H9 (cell line): ENCODE measurements around the gene ZNF512B. TPM values are rescaled to one million over a fixed set of nuclear protein-coding genes. Genes with fewer than 3 reads are reported as not detected.

Source experiments
- DNase-seq: peaks from one replicate; pipeline ENCODE4 v3.0.0-alpha.2; 2017
- H2AFZ ChIP-seq: one replicate; pipeline ENCODE4 v1.6.1; 2013; ENCODE audit warnings: mild to moderate bottlenecking, low read length, control low read depth, moderate library complexity
- H2AK5ac ChIP-seq: 2 replicates; pipeline ENCODE4 v1.6.1; 2013; ENCODE audit warnings: low read length, control low read depth, mixed read lengths; ENCODE audit not compliant: insufficient read length
- H2BK120ac ChIP-seq: one replicate; pipeline ENCODE4 v1.6.1; 2013; ENCODE audit warnings: low read depth, mild to moderate bottlenecking, low read length, control low read depth, inconsistent platforms; ENCODE audit not compliant: poor library complexity, severe bottlenecking
- H2BK12ac ChIP-seq: 2 replicates; pipeline ENCODE4 v1.6.1; 2013; ENCODE audit warnings: low read length, control low read depth, mixed read lengths, low read depth; ENCODE audit not compliant: insufficient read length
- H2BK15ac ChIP-seq: 2 replicates; pipeline ENCODE4 v1.6.1; 2013; ENCODE audit warnings: low read depth, low read length, control low read depth
- H2BK20ac ChIP-seq: one replicate; pipeline ENCODE4 v1.6.1; 2013; ENCODE audit warnings: low read depth, mild to moderate bottlenecking, low read length, control low read depth, inconsistent platforms; ENCODE audit not compliant: poor library complexity, severe bottlenecking
- H2BK5ac ChIP-seq: 2 replicates; pipeline ENCODE4 v1.6.1; 2013; ENCODE audit warnings: low read length, control low read depth, mixed read lengths; ENCODE audit not compliant: insufficient read length
- H3K14ac ChIP-seq: 2 replicates; pipeline ENCODE4 v1.6.1; 2013; ENCODE audit warnings: low read length, control low read depth; ENCODE audit not compliant: insufficient read depth
- H3K18ac ChIP-seq: 2 replicates; pipeline ENCODE4 v1.6.1; 2013; ENCODE audit warnings: low read depth, mild to moderate bottlenecking, mixed read lengths, low read length, control low read depth; ENCODE audit not compliant: insufficient read length
- H3K23ac ChIP-seq: 2 replicates; pipeline ENCODE4 v1.6.1; 2013; ENCODE audit warnings: low read length, control low read depth, mixed read lengths, low read depth; ENCODE audit not compliant: insufficient read length
- H3K23me2 ChIP-seq: 2 replicates; pipeline ENCODE4 v1.6.1; 2013; ENCODE audit warnings: low read depth, mild to moderate bottlenecking, mixed read lengths, low read length, control low read depth; ENCODE audit not compliant: insufficient read length, poor library complexity, severe bottlenecking
- H3K27ac ChIP-seq: 2 replicates; pipeline ENCODE4 v1.5.1; 2013; ENCODE audit warnings: low read length, control low read depth, mixed read lengths, low read depth; ENCODE audit not compliant: insufficient read length
- H3K27me3 ChIP-seq: 2 replicates; pipeline ENCODE4 v1.6.1; 2013; ENCODE audit warnings: low read length, control low read depth, inconsistent platforms; ENCODE audit not compliant: insufficient read depth
- H3K4ac ChIP-seq: 2 replicates; pipeline ENCODE4 v1.6.1; 2013; ENCODE audit warnings: low read depth, mild to moderate bottlenecking, control low read depth, inconsistent platforms, low read length, moderate library complexity
- H3K4me1 ChIP-seq: 2 replicates; pipeline ENCODE4 v1.6.1; 2013; ENCODE audit warnings: low read length, control low read depth, inconsistent platforms; ENCODE audit not compliant: insufficient read depth
- H3K4me2 ChIP-seq: 2 replicates; pipeline ENCODE4 v1.6.1; 2013; ENCODE audit warnings: low read length, control low read depth, mixed read lengths; ENCODE audit not compliant: insufficient read length, insufficient read depth
- H3K56ac ChIP-seq: 2 replicates; pipeline ENCODE4 v1.6.1; 2013; ENCODE audit warnings: low read depth, mild to moderate bottlenecking, mixed read lengths, low read length, control low read depth; ENCODE audit not compliant: insufficient read length
- H3K79me1 ChIP-seq: 2 replicates; pipeline ENCODE4 v1.6.1; 2013; ENCODE audit warnings: low read depth, mild to moderate bottlenecking, moderate library complexity, low read length, control low read depth, inconsistent platforms; ENCODE audit not compliant: insufficient read depth, poor library complexity, severe bottlenecking
- H3K79me2 ChIP-seq: 2 replicates; pipeline ENCODE4 v1.6.1; 2013; ENCODE audit warnings: low read length, control low read depth, inconsistent platforms; ENCODE audit not compliant: insufficient read depth
- H3K9ac ChIP-seq: 2 replicates; pipeline ENCODE4 v1.6.1; 2013; ENCODE audit warnings: low read length, control low read depth, mixed read lengths; ENCODE audit not compliant: insufficient read length; ENCODE audit errors: extremely low read depth
- H3K9me3 ChIP-seq: one replicate; pipeline ENCODE4 v1.6.1; 2013; ENCODE audit warnings: low read depth, low read length, inconsistent platforms; ENCODE audit not compliant: control insufficient read depth
- H3T11ph ChIP-seq: one replicate; pipeline ENCODE4 v1.6.1; 2013; ENCODE audit warnings: mild to moderate bottlenecking, low read length, control low read depth, inconsistent platforms
- H4K20me1 ChIP-seq: one replicate; pipeline ENCODE4 v1.6.1; 2013; ENCODE audit not compliant: control insufficient read depth, insufficient read length, insufficient read depth
- H4K5ac ChIP-seq: 2 replicates; pipeline ENCODE4 v1.6.1; 2013; ENCODE audit warnings: low read depth, mild to moderate bottlenecking, mixed read lengths, low read length, control low read depth; ENCODE audit not compliant: insufficient read length
- H4K8ac ChIP-seq: replicated peaks from 2 replicates; pipeline ENCODE4 v1.6.1; 2013; ENCODE audit warnings: low read length, control low read depth, mixed read lengths, low read depth; ENCODE audit not compliant: insufficient read length
- H4K91ac ChIP-seq: 2 replicates; pipeline ENCODE4 v1.6.1; 2013; ENCODE audit warnings: low read depth, mild to moderate bottlenecking, moderate library complexity, mixed read lengths, low read length, control low read depth; ENCODE audit not compliant: insufficient read length
- H3K27ac Mint-ChIP-seq, 3 experiments: 2 replicates in 2 of 3; 3 replicates in 1 of 3; pipeline ENCODE4 v1.8.0; 2020 to 2021; ENCODE audit warnings: mixed read lengths in 3 of 3, mild to moderate bottlenecking in 1 of 3, moderate library complexity in 1 of 3
- H3K27me3 Mint-ChIP-seq: 2 replicates; pipeline ENCODE4 v1.8.0; 2021; ENCODE audit warnings: low read depth, mild to moderate bottlenecking, moderate library complexity, mixed read lengths
- H3K36me3 Mint-ChIP-seq, 3 experiments: 2 replicates in 2 of 3; 3 replicates in 1 of 3; pipeline ENCODE4 v1.8.0; 2020 to 2021; ENCODE audit warnings: low read depth in 3 of 3, mixed read lengths in 3 of 3; ENCODE audit not compliant: insufficient read depth in 1 of 3
- H3K4me1 Mint-ChIP-seq, 2 experiments: 2 replicates each; pipeline ENCODE4 v1.8.0; 2020; ENCODE audit warnings: mixed read lengths in 2 of 2
- H3K4me3 Mint-ChIP-seq, 2 experiments: 2 replicates in 1 of 2; 3 replicates in 1 of 2; pipeline ENCODE4 v1.8.0; 2020 to 2021; ENCODE audit warnings: mild to moderate bottlenecking in 2 of 2, mixed read lengths in 2 of 2, moderate library complexity in 1 of 2
- H3K9me3 Mint-ChIP-seq, 2 experiments: 2 replicates in 1 of 2; 3 replicates in 1 of 2; pipeline ENCODE4 v1.8.0; 2020; ENCODE audit warnings: mild to moderate bottlenecking in 2 of 2, mixed read lengths in 2 of 2, moderate library complexity in 1 of 2
- CTCF ChIP-seq: fragments of 200-600 bp; sonication (generic); conservative IDR thresholded peaks from 3 replicates; pipeline ENCODE4 v1.8.0; 2021; ENCODE audit warnings: antibody characterized with exemption, mild to moderate bottlenecking
- whole genome bisulfite sequencing: extraction: QIAGEN DNeasy Blood & Tissue Kit; methylation state at CpG from one replicate; pipeline ENCODE4 v1.1.7; 2013; ENCODE audit warnings: missing lambda C conversion rate, low lambda C conversion rate, mixed read lengths; ENCODE audit not compliant: insufficient read length; ENCODE audit errors: extremely low coverage; 5-methylcytosine and 5-hydroxymethylcytosine counted together
- total RNA-seq: library from RNA; stranded (reverse); gene quantifications from 2 replicates; pipeline ENCODE4 v1.2.1, GENCODE V29; 2021

ZNF512B gene
- total RNA-seq, 1 experiment from 2014 or later = 46.0 TPM

- Histone ChIP-seq H2BK12ac (no peak within 1 kb of the TSS), H3K18ac (no peak within 1 kb of the TSS), H4K91ac (no peak within 1 kb of the TSS), H2BK20ac (no peak within 1 kb of the TSS), H2BK120ac (no peak within 1 kb of the TSS), H3K79me2 (peaks cover 4% of the 10 kb centered on the region; the same call in 1 of the 2 replicates), H3K14ac (no peak within 1 kb of the TSS; the same call in 1 of the 2 replicates), H3K23me2 (peaks cover 13% of the 10 kb centered on the region), H3K79me1 (peaks cover 6% of the 10 kb centered on the region), H2BK15ac (no peak within 1 kb of the TSS), H3T11ph (no peak within 1 kb of the TSS), H3K27me3 (no peaks in the 10 kb centered on the region), H4K20me1 (no peaks in the 10 kb centered on the region), H3K9ac (peak within 1 kb of the TSS; percentile 41), H3K4me1 (peaks cover 3% of the 10 kb centered on the region; the same call in 1 of the 2 replicates), H2BK5ac (no peak within 1 kb of the TSS), H3K9me3 (no peaks in the 10 kb centered on the region), H3K27ac (no peak within 1 kb of the TSS), H4K8ac (no peak within 1 kb of the TSS), H2AK5ac (no peak within 1 kb of the TSS), H4K5ac (no peak within 1 kb of the TSS), H3K23ac (no peak within 1 kb of the TSS), H3K56ac (no peak within 1 kb of the TSS), H2AFZ (no peak within 1 kb of the TSS), H3K4me2 (peak within 1 kb of the TSS; percentile 67), H3K4ac (no peak within 1 kb of the TSS)
- TF ChIP-seq CTCF = peak; percentile 39; the same call in 1 of the 3 replicates
- peaks cover 1% of the 10 kb centered on the region; the same call in 1 of the 2 replicates for H3K27me3 Mint-ChIP-seq
- no CpG with 5 or more reads among the region's 52 CpGs for WGBS
- no peaks in the 10 kb centered on the region for H3K9me3 Mint-ChIP-seq
- H3K4me1 Mint-ChIP-seq = peaks cover 27% of the 10 kb centered on the region in 2 experiments
- peak within 1 kb of the TSS; percentile 93 to 95 for H3K4me3 Mint-ChIP-seq
- peak; percentile 60 for DNase-seq
- H3K36me3 Mint-ChIP-seq = peaks cover 15 to 26% (median 25%) of the 10 kb centered on the region in 3 experiments
- peak within 1 kb of the TSS; percentile 7 to 83 (median 80); a peak in 4 of 7 replicates for H3K27ac Mint-ChIP-seq
Measured at GRCh38 chr20:63979557-63980316, 10.0 kb upstream of the ZNF512B start, which contains the start of gene SAMD10. TSS of gene SAMD10 (minus strand) at chr20:63979642. CDS start at chr20:63979467, 175 bp downstream.
